Trophoblast cell (in vitro differentiated cells and primary cell): Measurements from ENCODE around the gene CTNS.

Source experiments
- DNase-seq, 2 donors: peaks; one replicate each; pipeline ENCODE4 v3.0.0-alpha.2; 2016
- H2AFZ ChIP-seq: 2 replicates; pipeline ENCODE4 v1.6.1; 2013; ENCODE audit warnings: low read length, moderate library complexity, mild to moderate bottlenecking; ENCODE audit not compliant: insufficient read depth, poor library complexity
- H2AK5ac ChIP-seq: 2 replicates; pipeline ENCODE4 v1.6.1; 2013; ENCODE audit warnings: mild to moderate bottlenecking, low read length
- H2BK120ac ChIP-seq: 2 replicates; pipeline ENCODE4 v1.6.1; 2013; ENCODE audit warnings: low read length, mild to moderate bottlenecking, moderate library complexity; ENCODE audit not compliant: insufficient read depth, poor library complexity
- H2BK12ac ChIP-seq: 2 replicates; pipeline ENCODE4 v1.6.1; 2013; ENCODE audit warnings: mild to moderate bottlenecking, low read length, moderate library complexity
- H2BK5ac ChIP-seq: 2 replicates; pipeline ENCODE4 v1.6.1; 2013; ENCODE audit warnings: low read length, low read depth, moderate library complexity, mild to moderate bottlenecking; ENCODE audit not compliant: poor library complexity
- H3K14ac ChIP-seq: 2 replicates; pipeline ENCODE4 v1.6.1; 2013; ENCODE audit warnings: mild to moderate bottlenecking, low read length
- H3K18ac ChIP-seq: 2 replicates; pipeline ENCODE4 v1.6.1; 2013; ENCODE audit warnings: mild to moderate bottlenecking, low read length
- H3K23ac ChIP-seq: 2 replicates; pipeline ENCODE4 v1.6.1; 2013; ENCODE audit warnings: low read length
- H3K27ac ChIP-seq: 2 replicates; pipeline ENCODE4 v1.5.1; 2013; ENCODE audit warnings: low read depth, mild to moderate bottlenecking, inconsistent platforms, low read length, moderate library complexity
- H3K27me3 ChIP-seq: 2 replicates; pipeline ENCODE4 v1.6.1; 2013; ENCODE audit warnings: inconsistent platforms, mild to moderate bottlenecking, low read length, moderate library complexity; ENCODE audit not compliant: insufficient read depth
- H3K36me3 ChIP-seq, 2 experiments: 1 replicate in 1 of 2; 2 replicates in 1 of 2; pipeline ENCODE4 v1.6.1; 2013; ENCODE audit warnings: low read length in 2 of 2, mild to moderate bottlenecking in 2 of 2, moderate library complexity in 1 of 2; ENCODE audit not compliant: insufficient read depth in 2 of 2, control insufficient read depth in 1 of 2
- H3K4ac ChIP-seq: 2 replicates; pipeline ENCODE4 v1.6.1; 2013; ENCODE audit warnings: low read depth, mild to moderate bottlenecking, low read length, moderate library complexity
- H3K4me1 ChIP-seq, 2 experiments: 1 replicate in 1 of 2; 2 replicates in 1 of 2; pipeline ENCODE4 v1.6.1; 2013; ENCODE audit warnings: low read length in 2 of 2, mild to moderate bottlenecking in 2 of 2, moderate library complexity in 1 of 2; ENCODE audit not compliant: insufficient read depth in 2 of 2, control insufficient read depth in 1 of 2
- H3K4me2 ChIP-seq: 2 replicates; pipeline ENCODE4 v1.6.1; 2013; ENCODE audit warnings: inconsistent platforms, mild to moderate bottlenecking, low read length, moderate library complexity
- H3K4me3 ChIP-seq: 2 replicates; pipeline ENCODE4 v1.5.1; 2013; ENCODE audit warnings: mild to moderate bottlenecking, low read depth, low read length, inconsistent platforms
- H3K79me1 ChIP-seq: one replicate; pipeline ENCODE4 v1.6.1; 2013; ENCODE audit warnings: low read length
- H3K79me2 ChIP-seq: 2 replicates; pipeline ENCODE4 v1.6.1; 2013; ENCODE audit warnings: low read length, mild to moderate bottlenecking; ENCODE audit not compliant: control insufficient read depth, insufficient read depth, poor library complexity
- H3K9ac ChIP-seq: 2 replicates; pipeline ENCODE4 v1.6.1; 2013; ENCODE audit warnings: mild to moderate bottlenecking, low read length
- H3K9me3 ChIP-seq: 2 replicates; pipeline ENCODE4 v1.6.1; 2013; ENCODE audit warnings: low read depth, mild to moderate bottlenecking, control low read depth, inconsistent platforms, low read length; ENCODE audit not compliant: insufficient read depth
- H4K12ac ChIP-seq: 2 replicates; pipeline ENCODE4 v1.6.1; 2013; ENCODE audit warnings: low read depth, mild to moderate bottlenecking, low read length, moderate library complexity
- H4K8ac ChIP-seq: 2 replicates; pipeline ENCODE4 v1.6.1; 2013; ENCODE audit warnings: low read depth, mild to moderate bottlenecking, low read length, moderate library complexity
- H4K91ac ChIP-seq: one replicate; pipeline ENCODE4 v1.6.1; 2013; ENCODE audit warnings: low read depth, mild to moderate bottlenecking, low read length, moderate library complexity
- WGBS: extraction: QIAGEN DNeasy Blood & Tissue Kit; methylation state at CpG from one replicate; pipeline ENCODE4 v1.1.7; 2013; ENCODE audit warnings: missing lambda C conversion rate; ENCODE audit not compliant: insufficient read length, insufficient coverage; ENCODE audit errors: extremely low coverage; 5-methylcytosine and 5-hydroxymethylcytosine counted together

Gene CTNS

DNA sequence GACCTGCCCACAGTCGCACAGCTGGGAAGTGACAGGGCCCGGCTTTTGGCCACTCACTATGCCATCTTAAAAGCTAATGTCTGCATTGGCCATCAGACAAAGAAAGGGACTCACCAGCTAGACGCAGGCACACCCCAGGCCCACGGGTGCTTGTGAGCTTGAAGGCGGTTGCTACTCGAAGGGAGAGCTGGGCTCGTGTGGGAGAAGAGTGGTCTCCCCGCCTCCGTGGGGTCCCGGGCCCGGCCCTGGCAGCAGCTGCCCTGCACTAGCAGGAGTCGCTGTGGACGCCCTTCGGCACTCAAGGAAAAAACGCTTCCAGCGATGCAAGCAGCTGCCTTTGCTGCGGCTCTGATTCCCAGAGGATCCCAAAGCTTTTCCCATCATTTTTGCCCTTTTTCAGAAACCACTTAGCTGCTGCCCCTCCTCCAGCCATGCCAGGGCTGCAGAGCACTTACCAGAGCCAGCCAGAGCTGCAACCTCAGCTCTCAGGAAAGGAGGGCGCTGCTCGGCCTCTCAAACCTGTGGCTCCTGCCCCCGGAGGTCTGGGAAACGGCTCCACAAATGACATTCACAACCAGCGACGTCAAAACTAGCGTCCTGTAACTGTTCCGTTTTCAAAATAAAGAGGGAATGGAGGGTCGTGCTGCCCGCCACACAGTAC is 39.6 kb upstream of the CTNS start:
- no peak overlapping the region for H2BK120ac ChIP-seq
- no peaks in the 10 kb centered on the region for H3K79me1 ChIP-seq
- no peaks in the 10 kb centered on the region for H3K79me2 ChIP-seq
- H3K4ac ChIP-seq: no peak overlapping the region
- DNase-seq: no peak
- H3K27ac ChIP-seq: no peak overlapping the region
- no CpG with 5 or more reads among the region's 27 CpGs for WGBS
- no peak overlapping the region for H3K23ac ChIP-seq
- H2AK5ac ChIP-seq: no peak overlapping the region
- no peak overlapping the region for H2BK12ac ChIP-seq
- H3K36me3 ChIP-seq: peaks cover 0 to 2% of the 10 kb centered on the region in 2 experiments
- no peaks in the 10 kb centered on the region for H3K27me3 ChIP-seq
- H3K4me2 ChIP-seq: no peak overlapping the region
- H3K4me3 ChIP-seq: no peak overlapping the region
- no peak overlapping the region for H3K9ac ChIP-seq
- no peak overlapping the region for H4K91ac ChIP-seq
- H3K14ac ChIP-seq: no peak overlapping the region
- no peak overlapping the region for H2BK5ac ChIP-seq
- no peaks in the 10 kb centered on the region for H3K9me3 ChIP-seq
- no peak overlapping the region for H2AFZ ChIP-seq
- peaks cover 0 to 2% of the 10 kb centered on the region in 2 experiments for H3K4me1 ChIP-seq
- H3K18ac ChIP-seq: no peak overlapping the region
- H4K8ac ChIP-seq: no peak overlapping the region
- no peak overlapping the region for H4K12ac ChIP-seq

DNA sequence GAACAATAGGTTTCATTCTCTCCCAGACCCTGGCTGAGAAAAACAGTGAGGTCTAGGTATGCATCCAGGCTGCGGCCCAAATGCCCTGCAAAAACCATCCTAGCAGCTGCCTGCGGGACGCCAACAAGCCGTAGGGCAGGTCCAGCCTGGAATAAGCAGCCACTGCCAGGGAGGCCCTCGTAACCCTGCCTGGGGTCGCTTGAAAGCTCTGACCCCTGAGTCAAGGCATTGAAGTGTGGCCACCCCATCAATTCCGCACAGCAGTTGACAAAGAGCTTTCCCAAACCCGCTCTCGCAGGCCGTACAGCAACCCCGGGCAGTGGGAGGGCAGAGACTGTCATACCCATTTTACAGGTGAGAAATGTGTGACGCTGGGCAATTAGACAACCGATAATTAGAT is 38.5 kb upstream of the CTNS start:
- no peak overlapping the region for H3K23ac ChIP-seq
- no peaks in the 10 kb centered on the region for H3K9me3 ChIP-seq
- no peak overlapping the region for H2BK12ac ChIP-seq
- no peaks in the 10 kb centered on the region for H3K79me1 ChIP-seq
- H2AK5ac ChIP-seq: no peak overlapping the region
- H2BK5ac ChIP-seq: no peak overlapping the region
- no CpG with 5 or more reads among the region's 13 CpGs for WGBS
- H4K12ac ChIP-seq: no peak overlapping the region
- no peak overlapping the region for H3K27ac ChIP-seq
- no peak overlapping the region for H2AFZ ChIP-seq
- no peak overlapping the region for H3K9ac ChIP-seq
- H3K4ac ChIP-seq: no peak overlapping the region
- no peak overlapping the region for H3K18ac ChIP-seq
- H3K27me3 ChIP-seq: no peaks in the 10 kb centered on the region
- DNase-seq: no peak
- H3K14ac ChIP-seq: no peak overlapping the region
- peaks cover 0 to 2% of the 10 kb centered on the region in 2 experiments for H3K4me1 ChIP-seq
- peaks cover 0 to 2% of the 10 kb centered on the region in 2 experiments for H3K36me3 ChIP-seq
- H3K79me2 ChIP-seq: no peaks in the 10 kb centered on the region
- H2BK120ac ChIP-seq: no peak overlapping the region
- H4K91ac ChIP-seq: no peak overlapping the region
- H3K4me2 ChIP-seq: no peak overlapping the region
- H3K4me3 ChIP-seq: no peak overlapping the region
- no peak overlapping the region for H4K8ac ChIP-seq

DNA sequence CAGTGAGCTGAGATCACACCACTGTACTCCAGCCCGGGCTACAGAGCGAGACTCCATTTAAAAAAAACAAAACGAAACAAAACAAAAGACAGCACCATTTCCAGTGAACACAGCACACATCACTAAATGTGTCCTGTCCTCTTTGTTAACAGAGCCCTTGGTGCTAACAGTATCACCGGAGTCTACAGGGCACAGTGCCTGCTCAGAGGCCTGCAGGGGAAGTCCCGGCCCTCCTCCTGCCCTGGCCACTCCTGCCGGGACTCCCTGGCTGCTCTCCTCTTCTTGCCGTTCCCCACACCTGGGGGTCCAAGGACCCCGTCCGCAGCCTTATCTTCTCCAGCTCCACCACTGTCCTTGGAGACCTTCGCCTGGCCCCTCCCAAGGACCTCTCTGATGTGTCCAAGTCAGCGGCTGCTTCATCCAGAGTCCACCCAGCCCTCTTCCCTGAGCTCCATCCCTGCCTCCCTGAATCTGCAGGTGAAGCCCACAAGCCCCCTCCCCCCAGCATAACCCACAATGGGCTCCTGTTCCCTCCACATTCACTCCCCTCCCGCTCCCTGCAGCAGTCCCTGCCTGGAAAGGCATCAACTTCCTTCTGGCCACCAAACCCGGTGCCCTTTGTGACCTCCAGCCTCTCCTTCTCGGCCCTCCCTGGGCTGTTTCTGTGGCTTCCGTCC is 35.9 kb upstream of the CTNS start:
- WGBS: no CpG with 5 or more reads among the region's 15 CpGs
- Histone ChIP-seq H3K9me3 (no peaks in the 10 kb centered on the region), H3K79me1 (no peaks in the 10 kb centered on the region), H3K36me3 (peaks cover 0 to 2% of the 10 kb centered on the region in 2 experiments), H2BK5ac (no peak overlapping the region), H4K91ac (no peak overlapping the region), H3K14ac (no peak overlapping the region), H3K27ac (no peak overlapping the region), H3K18ac (no peak overlapping the region), H4K12ac (no peak overlapping the region), H3K9ac (no peak overlapping the region), H2AK5ac (no peak overlapping the region), H4K8ac (no peak overlapping the region), H3K4me2 (no peak overlapping the region), H3K23ac (no peak overlapping the region), H3K79me2 (no peaks in the 10 kb centered on the region), H2BK120ac (no peak overlapping the region), H2AFZ (no peak overlapping the region), H3K4me1 (no peaks in the 10 kb centered on the region), H2BK12ac (no peak overlapping the region), H3K4ac (no peak overlapping the region), H3K27me3 (no peaks in the 10 kb centered on the region), H3K4me3 (no peak overlapping the region)
- DNase-seq: no peak

DNA sequence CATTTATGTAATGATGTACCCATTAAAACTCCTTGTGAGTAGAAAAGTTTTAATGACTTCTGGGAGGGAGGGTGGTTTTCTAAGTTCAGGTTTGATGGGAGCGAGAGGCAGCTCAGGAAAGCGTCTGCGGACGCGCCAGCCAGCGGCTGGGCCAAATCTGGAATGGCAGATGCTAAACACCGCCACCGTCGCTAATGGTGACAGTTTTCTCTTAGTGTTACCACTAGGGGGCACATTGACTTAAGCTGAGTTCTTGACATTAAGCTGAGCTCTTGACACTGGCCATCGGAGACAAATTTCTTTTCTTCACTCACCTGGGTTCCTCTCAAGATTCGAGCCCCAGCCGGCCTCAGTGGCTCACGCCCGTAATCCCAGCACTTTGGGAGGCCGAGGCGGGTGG is 34.1 kb upstream of the CTNS start:
- no peak overlapping the region for H2BK12ac ChIP-seq
- no peaks in the 10 kb centered on the region for H3K27me3 ChIP-seq
- no peaks in the 10 kb centered on the region for H3K79me2 ChIP-seq
- H3K4me1 ChIP-seq: no peaks in the 10 kb centered on the region
- H3K9ac ChIP-seq: no peak overlapping the region
- no peak overlapping the region for H3K4me2 ChIP-seq
- DNase-seq: peak; percentile 62 to 88
- H3K79me1 ChIP-seq: no peaks in the 10 kb centered on the region
- H3K4me3 ChIP-seq: no peak overlapping the region
- H3K14ac ChIP-seq: no peak overlapping the region
- no peak overlapping the region for H3K18ac ChIP-seq
- no peak overlapping the region for H3K27ac ChIP-seq
- H2AK5ac ChIP-seq: no peak overlapping the region
- H3K4ac ChIP-seq: no peak overlapping the region
- H4K8ac ChIP-seq: no peak overlapping the region
- H3K23ac ChIP-seq: no peak overlapping the region
- no CpG with 5 or more reads among the region's 16 CpGs for WGBS
- H4K12ac ChIP-seq: no peak overlapping the region
- peaks cover 5 to 8% of the 10 kb centered on the region in 2 experiments for H3K36me3 ChIP-seq
- H3K9me3 ChIP-seq: peaks cover 5% of the 10 kb centered on the region
- no peak overlapping the region for H2BK120ac ChIP-seq
- H4K91ac ChIP-seq: no peak overlapping the region
- no peak overlapping the region for H2BK5ac ChIP-seq
- H2AFZ ChIP-seq: no peak overlapping the region
